Breast epithelium (tissue), 4 donors: Measurements from ENCODE around the gene TFCP2. TPM values are rescaled to one million over a fixed set of nuclear protein-coding genes. Genes with fewer than 3 reads are reported as not detected.
A peak's percentile ranks its signal among the peaks of the same experiment; 100 is the strongest.

Experiments used
- DNase-seq, 2 donors: peaks; one replicate each; pipeline ENCODE4 v3.0.0-alpha.2; 2019; ENCODE audit warnings: low spot score in 2 of 2
- H3K27ac ChIP-seq, 2 donors: fragments of 200-600 bp; sonication (generic) in 1 of 2; one replicate each; pipeline ENCODE4 v1.5.1; 2016 to 2019; ENCODE audit warnings: mild to moderate bottlenecking in 1 of 2
- H3K27me3 ChIP-seq, 2 donors: fragments of 200-600 bp; sonication (generic) in 1 of 2; one replicate each; pipeline versions ENCODE4 v1.5.1 to v1.6.0; 2017 to 2019; ENCODE audit warnings: control low read depth in 1 of 2, mild to moderate bottlenecking in 1 of 2
- H3K36me3 ChIP-seq: fragments of 200-600 bp; one replicate; pipeline ENCODE4 v1.5.1; 2019
- H3K4me1 ChIP-seq, 2 donors: fragments of 200-600 bp; sonication (generic); one replicate each; pipeline ENCODE4 v1.5.1; 2016 to 2019; ENCODE audit warnings: control low read depth in 1 of 2
- H3K4me3 ChIP-seq, 3 donors: fragments of 200-600 bp; sonication (generic); 1 replicate in 2 of 3; 2 replicates in 1 of 3; pipeline ENCODE4 v1.5.1; 2016 to 2019; ENCODE audit warnings: mild to moderate bottlenecking in 3 of 3, moderate library complexity in 2 of 3
- H3K9me3 ChIP-seq, 2 donors: fragments of 200-600 bp; sonication (generic) in 1 of 2; one replicate each; pipeline ENCODE4 v1.5.1; 2016 to 2019; ENCODE audit warnings: control low read depth in 1 of 2
- CTCF ChIP-seq, 3 donors: fragments of 450-650 bp; IDR thresholded peaks; one replicate each; pipeline ENCODE4 v1.5.1; 2016 to 2017; ENCODE audit warnings: antibody characterized with exemption in 3 of 3, mild to moderate bottlenecking in 3 of 3, moderate library complexity in 3 of 3
- POLR2A ChIP-seq: fragments of 450-650 bp; IDR thresholded peaks from one replicate; pipeline ENCODE4 v1.6.1; 2016; ENCODE audit warnings: antibody characterized with exemption, mild to moderate bottlenecking, moderate library complexity
- POLR2AphosphoS5 ChIP-seq, 3 donors: sonication (generic); formaldehyde crosslinking; IDR thresholded peaks; one replicate each; pipeline ENCODE4 v1.6.1; 2017; ENCODE audit warnings: antibody characterized with exemption in 3 of 3
- intact Hi-C: fragments of 100-400 bp; cut with DNase I; formaldehyde crosslinking; loops from one replicate; pipeline ENCODE4 v1.15.1; 2023; ENCODE audit warnings: low total_unique reads
- total RNA-seq, 3 donors: library from RNA; depleted of rRNA; stranded (reverse); fragments of >200 nt; gene quantifications; one replicate each; pipeline ENCODE4 v1.1.0, GENCODE V29; 2016

TFCP2 gene
- total RNA-seq, 3 donors from 2014 or later, result 14.6 to 22.1 (median 16.4) TPM

DNA sequence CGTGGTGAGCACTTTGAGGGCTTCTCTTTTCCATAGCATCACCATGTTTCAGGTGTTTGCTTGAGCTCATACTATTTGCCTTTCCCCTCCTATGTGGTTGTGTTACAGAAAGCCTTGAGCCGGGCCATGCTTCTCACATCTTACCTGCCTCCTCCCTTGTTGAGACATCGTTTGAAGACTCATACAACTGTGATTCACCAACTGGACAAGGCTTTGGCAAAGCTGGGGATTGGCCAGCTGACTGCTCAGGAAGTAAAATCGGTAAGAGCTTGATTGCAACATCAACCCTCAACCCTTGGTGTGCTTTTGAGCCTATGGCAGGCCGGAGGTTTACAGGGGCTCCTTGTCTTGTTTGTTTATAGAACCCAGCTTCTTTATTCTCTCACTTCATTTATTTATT lies 116.7 kb downstream of the TFCP2 start:
- no peaks in the 10 kb centered on the region for H3K4me1 ChIP-seq
- DNase-seq, result no peak
- intact Hi-C loops, result no loop called here
- no peak for TF ChIP-seq CTCF (IDR thresholded peaks at IDR 0.05)
- TF ChIP-seq POLR2A, result no peak
- no peak for TF ChIP-seq POLR2AphosphoS5 (IDR thresholded peaks at IDR 0.05)
- H3K27me3 ChIP-seq, result no peaks in the 10 kb centered on the region
- peaks cover 3% of the 10 kb centered on the region for H3K36me3 ChIP-seq
- no peaks in the 10 kb centered on the region for H3K9me3 ChIP-seq
- H3K27ac ChIP-seq, result no peak overlapping the region
- H3K4me3 ChIP-seq, result no peak overlapping the region

DNA sequence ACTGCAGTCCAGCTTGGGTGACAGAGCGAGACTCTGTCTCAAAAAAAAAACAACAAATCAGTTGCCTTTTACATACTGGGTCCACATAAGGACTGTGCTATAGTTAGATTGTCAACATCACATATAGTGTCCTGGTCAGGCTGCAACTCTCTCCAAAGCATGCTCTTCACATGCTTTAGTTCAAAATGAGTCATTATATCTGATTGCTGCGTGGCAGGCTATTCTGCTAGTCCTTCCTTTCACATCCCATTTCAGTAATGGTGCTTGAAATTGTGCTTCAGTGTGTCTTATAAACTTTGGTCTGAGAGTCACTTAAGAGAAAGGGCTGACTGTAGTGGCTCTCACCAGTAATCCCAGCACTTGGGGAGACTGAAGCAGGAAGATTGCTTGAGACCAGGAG lies 117.9 kb downstream of the TFCP2 start:
- intact Hi-C loops, result loop anchor here (2.0 kb wide), 1 partner anchor 184 kb away; the partner anchor contains the start of gene DAZAP2
- Histone ChIP-seq H3K27me3 (no peaks in the 10 kb centered on the region), H3K27ac (no peak overlapping the region), H3K4me3 (no peak overlapping the region), H3K9me3 (no peaks in the 10 kb centered on the region), H3K4me1 (no peaks in the 10 kb centered on the region), H3K36me3 (peaks cover 3% of the 10 kb centered on the region)
- TF ChIP-seq CTCF (IDR thresholded peaks at IDR 0.05), result no peak
- no peak for DNase-seq

GRCh38 chr12:51051787-51052186 lies 121.1 kb downstream of the TFCP2 start:
- TF ChIP-seq CTCF (IDR thresholded peaks at IDR 0.05), result no peak
- no peak for TF ChIP-seq POLR2AphosphoS5 (IDR thresholded peaks at IDR 0.05)
- no peak for TF ChIP-seq POLR2A
- intact Hi-C loops, result no loop called here
- no peak for DNase-seq
- no peaks in the 10 kb centered on the region for H3K9me3 ChIP-seq
- H3K27ac ChIP-seq, result no peak overlapping the region
- H3K4me3 ChIP-seq, result no peak overlapping the region
- H3K27me3 ChIP-seq, result no peaks in the 10 kb centered on the region
- H3K36me3 ChIP-seq, result peaks cover 3% of the 10 kb centered on the region
- peaks cover 5 to 8% of the 10 kb centered on the region in 2 donors for H3K4me1 ChIP-seq

DNA sequence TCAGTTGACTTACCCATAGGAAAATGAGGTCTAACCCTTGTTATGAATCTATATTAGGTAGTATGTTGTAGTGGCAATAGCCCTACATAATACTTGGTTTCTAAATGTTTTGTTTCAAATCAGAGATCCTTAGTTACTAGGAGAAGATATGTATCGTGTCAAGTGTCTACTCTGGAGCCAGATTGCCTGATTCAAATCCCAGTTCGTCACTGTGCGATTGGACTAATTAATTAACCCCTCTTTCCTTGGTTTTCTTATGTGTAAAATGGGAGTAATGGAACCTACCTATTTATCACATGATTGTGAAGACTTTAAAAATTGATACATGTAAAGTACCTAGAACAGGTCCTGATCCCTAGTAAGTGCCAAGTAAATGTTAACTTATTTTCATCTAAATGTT lies 123.4 kb downstream of the TFCP2 start:
- intact Hi-C loops, result no loop called here
- Histone ChIP-seq H3K27me3 (no peaks in the 10 kb centered on the region), H3K4me3 (peak overlapping the region in 2 of 3 donors; percentile 69 to 85), H3K36me3 (no peaks in the 10 kb centered on the region), H3K9me3 (no peaks in the 10 kb centered on the region), H3K27ac (peak overlapping the region in 1 of 2 donors; percentile 95), H3K4me1 (peaks cover 5 to 8% of the 10 kb centered on the region in 2 donors)
- no peak for DNase-seq
- no peak for TF ChIP-seq POLR2A

- Histone ChIP-seq H3K9me3 (no peaks in the 10 kb centered on the region), H3K4me3 (peak overlapping the region; percentile 69 to 85 (median 73)), H3K27me3 (no peaks in the 10 kb centered on the region), H3K4me1 (peaks cover 5 to 8% of the 10 kb centered on the region in 2 donors), H3K27ac (peak overlapping the region; percentile 95 to 96), H3K36me3 (no peaks in the 10 kb centered on the region)
- DNase-seq, result no peak
- TF ChIP-seq CTCF (IDR thresholded peaks at IDR 0.05) (no peak), POLR2A (no peak), POLR2AphosphoS5 (IDR thresholded peaks at IDR 0.05) (no peak)
- intact Hi-C loops, result no loop called here
Observed at GRCh38 chr12:51048661-51049251, 124.2 kb downstream of the TFCP2 start.
